ENCODE data around the gene NDUFS3.
A peak's percentile ranks its signal among the peaks of the same experiment; 100 is the strongest.

The NDUFS3 gene

GRCh38 chr11:47593492-47593933, 14.6 kb downstream of the NDUFS3 start:
- Mint-ChIP-seq H3K27ac (no peak overlapping the region), H3K4me3 (no peak overlapping the region)

GRCh38 chr11:47593934-47594855, 15.3 kb downstream of the NDUFS3 start, which contains the start of gene C1QTNF4:
Gene C1QTNF4, minus strand, starts transcription at chr11:47594411. Its CDS starts 3,601 bp downstream, at chr11:47590810.
- no peaks in the 10 kb centered on the region for H3K4me1 Mint-ChIP-seq
- no peak within 1 kb of the TSS for H3K27ac Mint-ChIP-seq
- DNase-seq (ENCODE audit: low spot score in 2 of 2) (no peak), ATAC-seq (no peak)
- no peaks in the 10 kb centered on the region for H3K36me3 Mint-ChIP-seq
- no peak within 1 kb of the TSS for H3K4me3 Mint-ChIP-seq
- no peaks in the 10 kb centered on the region for H3K9me3 Mint-ChIP-seq

More at GRCh38 chr11:47593492-47593933, 14.6 kb downstream of the NDUFS3 start:
- Mint-ChIP-seq H3K4me1 (no peaks in the 10 kb centered on the region), H3K36me3 (no peaks in the 10 kb centered on the region), H3K9me3 (no peaks in the 10 kb centered on the region)
- DNase-seq (ENCODE audit: low spot score in 2 of 2) (no peak), ATAC-seq (no peak)

GRCh38 chr11:47595029-47595428, 16.2 kb downstream of the NDUFS3 start:
- ATAC-seq (peak; percentile 40), DNase-seq (ENCODE audit: low spot score in 2 of 2) (no peak)
- Mint-ChIP-seq H3K36me3 (no peaks in the 10 kb centered on the region), H3K4me1 (no peaks in the 10 kb centered on the region), H3K27ac (no peak overlapping the region), H3K4me3 (no peak overlapping the region), H3K9me3 (no peaks in the 10 kb centered on the region)

GRCh38 chr11:47595967-47596366, 17.1 kb downstream of the NDUFS3 start:
- no peaks in the 10 kb centered on the region for H3K36me3 Mint-ChIP-seq
- no peak for ATAC-seq
- DNase-seq (ENCODE audit: low spot score in 2 of 2) = no peak
- H3K4me3 Mint-ChIP-seq = no peak overlapping the region
- H3K9me3 Mint-ChIP-seq = no peaks in the 10 kb centered on the region
- H3K27ac Mint-ChIP-seq = no peak overlapping the region
- no peaks in the 10 kb centered on the region for H3K4me1 Mint-ChIP-seq

- H3K27ac Mint-ChIP-seq = no peak overlapping the region
Observed at GRCh38 chr11:47599902-47600301, 21.0 kb downstream of the NDUFS3 start.

GRCh38 chr11:47603295-47603694, 24.4 kb downstream of the NDUFS3 start:
- Mint-ChIP-seq H3K27ac (no peak overlapping the region), H3K4me3 (no peak overlapping the region), H3K36me3 (no peaks in the 10 kb centered on the region), H3K9me3 (no peaks in the 10 kb centered on the region), H3K4me1 (no peaks in the 10 kb centered on the region)
- ATAC-seq (no peak), DNase-seq (ENCODE audit: low spot score in 2 of 2) (no peak)

More at GRCh38 chr11:47599902-47600301, 21.0 kb downstream of the NDUFS3 start:
- no peak for DNase-seq (ENCODE audit: low spot score in 2 of 2)
- Mint-ChIP-seq H3K9me3 (no peaks in the 10 kb centered on the region), H3K4me1 (no peaks in the 10 kb centered on the region), H3K4me3 (no peak overlapping the region), H3K36me3 (no peaks in the 10 kb centered on the region)
- no peak for ATAC-seq

- Mint-ChIP-seq H3K27ac (no peak overlapping the region), H3K4me1 (peaks cover 6% of the 10 kb centered on the region), H3K4me3 (no peak overlapping the region), H3K9me3 (no peaks in the 10 kb centered on the region), H3K36me3 (peaks cover 5% of the 10 kb centered on the region)
- ATAC-seq (no peak), DNase-seq (ENCODE audit: low spot score in 2 of 2) (no peak)
Observed at GRCh38 chr11:47605921-47606320, 27.0 kb downstream of the NDUFS3 start.

GRCh38 chr11:47606731-47607130, 27.9 kb downstream of the NDUFS3 start:
- Mint-ChIP-seq H3K9me3 (no peaks in the 10 kb centered on the region), H3K36me3 (peaks cover 5% of the 10 kb centered on the region), H3K4me3 (no peak overlapping the region), H3K27ac (no peak overlapping the region), H3K4me1 (peaks cover 6% of the 10 kb centered on the region)
- ATAC-seq (no peak), DNase-seq (ENCODE audit: low spot score in 2 of 2) (no peak)

- H3K4me3 Mint-ChIP-seq = no peak overlapping the region
- no peak overlapping the region for H3K27ac Mint-ChIP-seq
- H3K9me3 Mint-ChIP-seq = no peaks in the 10 kb centered on the region
- peaks cover 6% of the 10 kb centered on the region for H3K4me1 Mint-ChIP-seq
- no peak for ATAC-seq
- no peak for DNase-seq (ENCODE audit: low spot score in 2 of 2)
- H3K36me3 Mint-ChIP-seq = peaks cover 5% of the 10 kb centered on the region
Observed at GRCh38 chr11:47607380-47607779, 28.5 kb downstream of the NDUFS3 start.

GRCh38 chr11:47609675-47610074, 30.8 kb downstream of the NDUFS3 start:
- DNase-seq (ENCODE audit: low spot score in 2 of 2) (no peak), ATAC-seq (no peak)
- Mint-ChIP-seq H3K4me3 (no peak overlapping the region), H3K4me1 (peaks cover 6% of the 10 kb centered on the region), H3K36me3 (peaks cover 11% of the 10 kb centered on the region), H3K9me3 (no peaks in the 10 kb centered on the region), H3K27ac (peak overlapping the region; percentile 48)

- no peak for ATAC-seq
- no peak for DNase-seq (ENCODE audit: low spot score in 2 of 2)
- H3K27ac Mint-ChIP-seq = no peak overlapping the region
- H3K36me3 Mint-ChIP-seq = peaks cover 25% of the 10 kb centered on the region
- no peak overlapping the region for H3K4me3 Mint-ChIP-seq
- H3K4me1 Mint-ChIP-seq = peaks cover 6% of the 10 kb centered on the region
- H3K9me3 Mint-ChIP-seq = no peaks in the 10 kb centered on the region
Observed at GRCh38 chr11:47611348-47611794, 32.5 kb downstream of the NDUFS3 start.

- Mint-ChIP-seq H3K4me3 (no peak overlapping the region), H3K9me3 (no peaks in the 10 kb centered on the region), H3K27ac (no peak overlapping the region), H3K4me1 (no peaks in the 10 kb centered on the region), H3K36me3 (peaks cover 59% of the 10 kb centered on the region)
- ATAC-seq (no peak), DNase-seq (ENCODE audit: low spot score in 2 of 2) (no peak)
Observed at GRCh38 chr11:47615249-47615648, 36.4 kb downstream of the NDUFS3 start.

- H3K36me3 Mint-ChIP-seq = peaks cover 74% of the 10 kb centered on the region
- no peak overlapping the region for H3K4me3 Mint-ChIP-seq
- no peak for ATAC-seq
- DNase-seq (ENCODE audit: low spot score in 2 of 2) = no peak
- H3K9me3 Mint-ChIP-seq = no peaks in the 10 kb centered on the region
- peak overlapping the region; percentile 12 for H3K27ac Mint-ChIP-seq
- H3K4me1 Mint-ChIP-seq = no peaks in the 10 kb centered on the region
Observed at GRCh38 chr11:47616726-47617416, 38.0 kb downstream of the NDUFS3 start.

GRCh38 chr11:47617417-47617809, 38.5 kb downstream of the NDUFS3 start:
- peak; percentile 52 for ATAC-seq
- no peak overlapping the region for H3K4me3 Mint-ChIP-seq
- no peak for DNase-seq (ENCODE audit: low spot score in 2 of 2)
- H3K9me3 Mint-ChIP-seq = no peaks in the 10 kb centered on the region
- peak overlapping the region; percentile 12 for H3K27ac Mint-ChIP-seq
- no peaks in the 10 kb centered on the region for H3K4me1 Mint-ChIP-seq
- peaks cover 80% of the 10 kb centered on the region for H3K36me3 Mint-ChIP-seq

- Mint-ChIP-seq H3K27ac (no peak overlapping the region), H3K36me3 (peaks cover 99% of the 10 kb centered on the region), H3K4me1 (no peaks in the 10 kb centered on the region), H3K9me3 (no peaks in the 10 kb centered on the region), H3K4me3 (no peak overlapping the region)
- ATAC-seq (no peak), DNase-seq (ENCODE audit: low spot score in 2 of 2) (no peak)
Observed at GRCh38 chr11:47620836-47621378, 42.0 kb downstream of the NDUFS3 start.
